DND-41 (cell line): ENCODE results near the gene ZNF180.

ENCODE experiments used
- ATAC-seq: fragments of 200-7000 bp; cut with Tn5 transposase; 3 replicates; pipeline ENCODE4 v1.9.1; 2021; ENCODE audit warnings: low read depth; ENCODE audit not compliant: insufficient read depth
- DNase-seq: peaks from one replicate; pipeline ENCODE4 v3.0.0-alpha.2; 2020
- H2AFZ ChIP-seq: 2 replicates; pipeline ENCODE4 v1.6.0; 2012; ENCODE audit warnings: low read depth, low read length
- H3K27ac ChIP-seq: 2 replicates; pipeline ENCODE4 v1.5.1; 2012; ENCODE audit warnings: low read length, inconsistent platforms
- H3K27me3 ChIP-seq: fragments of 200-600 bp; sonication (generic); 2 replicates; pipeline ENCODE4 v1.6.0; 2012; ENCODE audit warnings: low read length, mild to moderate bottlenecking, inconsistent platforms; ENCODE audit not compliant: insufficient read depth, poor library complexity
- H3K36me3 ChIP-seq: 2 replicates; pipeline ENCODE4 v1.5.1; 2012; ENCODE audit warnings: low read length, inconsistent platforms; ENCODE audit not compliant: insufficient read depth
- H3K4me1 ChIP-seq: 2 replicates; pipeline ENCODE4 v1.5.1; 2012; ENCODE audit warnings: mild to moderate bottlenecking, low read length; ENCODE audit not compliant: insufficient read depth
- H3K4me2 ChIP-seq: 2 replicates; pipeline ENCODE4 v1.6.0; 2012; ENCODE audit warnings: mild to moderate bottlenecking, moderate library complexity, low read length, inconsistent platforms; ENCODE audit not compliant: insufficient read depth
- H3K4me3 ChIP-seq, 2 experiments: fragments of 200-600 bp in 1 of 2; shearing (Covaris generic) in 1 of 2; 2 replicates each; pipeline ENCODE4 v1.5.1; 2012 to 2016; ENCODE audit warnings: inconsistent platforms in 2 of 2, low read length in 2 of 2, mild to moderate bottlenecking in 2 of 2, low read depth in 1 of 2, moderate library complexity in 1 of 2
- H3K79me2 ChIP-seq: 2 replicates; pipeline ENCODE4 v1.6.0; 2012; ENCODE audit warnings: low read length, inconsistent platforms; ENCODE audit not compliant: insufficient read depth
- H3K9ac ChIP-seq: 2 replicates; pipeline ENCODE4 v1.6.0; 2012; ENCODE audit warnings: low read depth, mild to moderate bottlenecking, inconsistent platforms, low read length, moderate library complexity
- H3K9me3 ChIP-seq: 2 replicates; pipeline ENCODE4 v1.5.1; 2012; ENCODE audit warnings: low read length, moderate library complexity, mild to moderate bottlenecking, inconsistent platforms; ENCODE audit not compliant: insufficient read depth, severe bottlenecking
- H4K20me1 ChIP-seq: 2 replicates; pipeline ENCODE4 v1.6.0; 2012; ENCODE audit warnings: low read length; ENCODE audit not compliant: insufficient read depth
- EZH2 ChIP-seq: IDR thresholded peaks from 3 replicates; pipeline ENCODE4 v1.6.1; 2012; ENCODE audit warnings: borderline replicate concordance, low read depth, mild to moderate bottlenecking, moderate library complexity, low read length, inconsistent platforms; ENCODE audit not compliant: severe bottlenecking
- TF ChIP-seq, protein P1 (sequence below): IDR thresholded peaks from 2 replicates; pipeline ENCODE4 v1.5.1; 2012; ENCODE audit warnings: borderline replicate concordance, low read length, moderate library complexity, mild to moderate bottlenecking; ENCODE audit not compliant: poor library complexity, severe bottlenecking; ENCODE audit errors: extremely low read depth

Gene ZNF180

GRCh38 chr19:44447916-44448674 lies 52.2 kb downstream of the ZNF180 start, which contains the start of gene ZNF229:
Gene ZNF229, minus strand, starts transcription at chr19:44448472. Its CDS starts 5,625 bp downstream, at chr19:44442847.
- no peak for DNase-seq
- H3K4me3 ChIP-seq, result no peak within 1 kb of the TSS
- H3K9me3 ChIP-seq, result peaks cover 20% of the 10 kb centered on the region
- H3K36me3 ChIP-seq, result no peaks in the 10 kb centered on the region
- H3K4me1 ChIP-seq, result no peaks in the 10 kb centered on the region
- no peak for ATAC-seq
- no peak within 1 kb of the TSS for H3K27ac ChIP-seq
- H3K79me2 ChIP-seq, result no peaks in the 10 kb centered on the region
- H3K27me3 ChIP-seq, result no peaks in the 10 kb centered on the region
- no peak within 1 kb of the TSS for H3K9ac ChIP-seq
- H2AFZ ChIP-seq, result no peak within 1 kb of the TSS
- TF ChIP-seq EZH2, result no peak
- TF ChIP-seq, protein P1, sequence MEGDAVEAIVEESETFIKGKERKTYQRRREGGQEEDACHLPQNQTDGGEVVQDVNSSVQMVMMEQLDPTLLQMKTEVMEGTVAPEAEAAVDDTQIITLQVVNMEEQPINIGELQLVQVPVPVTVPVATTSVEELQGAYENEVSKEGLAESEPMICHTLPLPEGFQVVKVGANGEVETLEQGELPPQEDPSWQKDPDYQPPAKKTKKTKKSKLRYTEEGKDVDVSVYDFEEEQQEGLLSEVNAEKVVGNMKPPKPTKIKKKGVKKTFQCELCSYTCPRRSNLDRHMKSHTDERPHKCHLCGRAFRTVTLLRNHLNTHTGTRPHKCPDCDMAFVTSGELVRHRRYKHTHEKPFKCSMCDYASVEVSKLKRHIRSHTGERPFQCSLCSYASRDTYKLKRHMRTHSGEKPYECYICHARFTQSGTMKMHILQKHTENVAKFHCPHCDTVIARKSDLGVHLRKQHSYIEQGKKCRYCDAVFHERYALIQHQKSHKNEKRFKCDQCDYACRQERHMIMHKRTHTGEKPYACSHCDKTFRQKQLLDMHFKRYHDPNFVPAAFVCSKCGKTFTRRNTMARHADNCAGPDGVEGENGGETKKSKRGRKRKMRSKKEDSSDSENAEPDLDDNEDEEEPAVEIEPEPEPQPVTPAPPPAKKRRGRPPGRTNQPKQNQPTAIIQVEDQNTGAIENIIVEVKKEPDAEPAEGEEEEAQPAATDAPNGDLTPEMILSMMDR, result no peak
- no peaks in the 10 kb centered on the region for H4K20me1 ChIP-seq
- H3K4me2 ChIP-seq, result no peak within 1 kb of the TSS

DNA sequence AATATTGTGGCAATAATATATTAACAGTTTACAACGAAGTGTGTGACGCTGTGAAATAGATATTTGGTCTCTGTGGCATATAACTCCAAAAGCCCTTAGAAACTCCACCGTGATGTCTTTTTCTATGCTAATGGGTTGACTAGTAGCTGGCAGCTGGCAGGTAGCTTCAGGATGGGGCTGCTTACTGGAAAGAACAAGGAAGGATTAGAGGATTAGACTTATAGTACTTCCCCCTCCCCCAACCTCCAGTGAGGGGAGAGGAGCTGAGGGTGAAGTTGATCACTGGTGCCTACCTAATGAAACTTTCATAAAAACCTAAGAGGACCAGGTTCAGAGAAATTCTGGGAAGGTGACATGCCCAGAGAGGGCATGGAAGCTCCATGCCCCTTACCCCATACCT lies 61.9 kb downstream of the ZNF180 start:
- no peaks in the 10 kb centered on the region for H3K36me3 ChIP-seq
- ATAC-seq (no peak), DNase-seq (no peak)
- peaks cover under 1% of the 10 kb centered on the region for H3K9me3 ChIP-seq
- no peak overlapping the region for H3K4me2 ChIP-seq
- no peak overlapping the region for H2AFZ ChIP-seq
- no peaks in the 10 kb centered on the region for H3K79me2 ChIP-seq
- H4K20me1 ChIP-seq, result no peaks in the 10 kb centered on the region
- no peak overlapping the region for H3K9ac ChIP-seq
- no peak overlapping the region for H3K27ac ChIP-seq
- no peaks in the 10 kb centered on the region for H3K4me1 ChIP-seq
- no peaks in the 10 kb centered on the region for H3K27me3 ChIP-seq
- no peak overlapping the region for H3K4me3 ChIP-seq
- TF ChIP-seq, protein P1, result no peak
- no peak for TF ChIP-seq EZH2

DNA sequence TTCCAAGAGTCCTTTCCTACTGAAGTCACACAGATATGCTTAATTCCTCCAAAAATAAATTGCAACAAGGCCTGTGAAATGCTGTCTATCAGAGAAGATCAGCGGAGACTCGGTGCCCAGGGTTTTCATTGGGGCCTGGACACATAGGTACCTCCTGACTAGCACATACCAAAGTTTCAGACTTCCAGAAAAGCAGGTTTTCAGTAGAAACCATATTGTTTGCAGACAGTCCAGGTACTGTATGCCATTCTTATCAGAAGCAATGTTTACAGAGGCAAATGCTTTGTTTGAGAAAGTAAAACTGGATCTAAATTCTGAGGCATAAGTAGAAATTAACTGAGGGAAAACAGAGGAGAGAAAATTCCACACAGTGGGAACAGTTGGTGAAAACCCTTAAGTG lies 64.9 kb downstream of the ZNF180 start:
- ATAC-seq (no peak), DNase-seq (no peak)
- Histone ChIP-seq H3K36me3 (no peaks in the 10 kb centered on the region), H3K4me3 (no peak overlapping the region), H3K4me2 (no peak overlapping the region), H4K20me1 (no peaks in the 10 kb centered on the region), H3K4me1 (no peaks in the 10 kb centered on the region), H2AFZ (no peak overlapping the region), H3K27me3 (no peaks in the 10 kb centered on the region), H3K9me3 (peaks cover 2% of the 10 kb centered on the region), H3K27ac (no peak overlapping the region), H3K9ac (no peak overlapping the region), H3K79me2 (no peaks in the 10 kb centered on the region)
- TF ChIP-seq EZH2, result no peak
- TF ChIP-seq, protein P1, result no peak
